IMR-90 (cell line): ENCODE results near the gene ZNF587B.
"Not testable (repeated sequence)": the region's sequence is repeated elsewhere in the genome, so short reads cannot be mapped to it uniquely, and the experiment has no call there.

Experiments
- BHLHE40 ChIP-seq: fragments of 150-350 bp; IDR thresholded peaks from 2 replicates; pipeline ENCODE4 v1.6.1; 2016; ENCODE audit warnings: mild to moderate bottlenecking, low read depth, low read length
- CEBPB ChIP-seq: IDR thresholded peaks from 2 replicates; pipeline ENCODE4 v1.6.1; 2012; ENCODE audit warnings: low read depth, low read length, improper control_type of control experiment
- CHD1 ChIP-seq: IDR thresholded peaks from 2 replicates; pipeline ENCODE4 v1.6.1; 2012; ENCODE audit warnings: low read depth, low read length, improper control_type of control experiment
- CTCF ChIP-seq: conservative IDR thresholded peaks from 2 replicates; pipeline ENCODE4 v1.5.1; 2012; ENCODE audit warnings: mild to moderate bottlenecking, low read depth, low read length, improper control_type of control experiment
- FOS ChIP-seq: fragments of 150-350 bp; IDR thresholded peaks from 2 replicates; pipeline ENCODE4 v1.6.1; 2016; ENCODE audit warnings: low read depth, low read length
- MAFK ChIP-seq: IDR thresholded peaks from 2 replicates; pipeline ENCODE4 v1.6.1; 2012; ENCODE audit warnings: low read depth, low read length, improper control_type of control experiment
- MXI1 ChIP-seq: IDR thresholded peaks from 2 replicates; pipeline ENCODE4 v1.6.1; 2012; ENCODE audit warnings: low read depth, mild to moderate bottlenecking, low read length, moderate library complexity, borderline replicate concordance
- NFE2L2 ChIP-seq: fragments of 150-350 bp; IDR thresholded peaks from 2 replicates; pipeline ENCODE4 v1.6.1; 2016; ENCODE audit warnings: low read depth, mild to moderate bottlenecking, low read length
- POLR2A ChIP-seq: IDR thresholded peaks from 2 replicates; pipeline ENCODE4 v1.6.1; 2012; ENCODE audit warnings: mild to moderate bottlenecking, low read depth, low read length
- RAD21 ChIP-seq: IDR thresholded peaks from 2 replicates; pipeline ENCODE4 v1.6.1; 2012; ENCODE audit warnings: low read length, improper control_type of control experiment
- RCOR1 ChIP-seq: IDR thresholded peaks from 2 replicates; pipeline ENCODE4 v1.6.1; 2012; ENCODE audit warnings: mild to moderate bottlenecking, low read length, improper control_type of control experiment; ENCODE audit not compliant: insufficient replicate concordance
- RFX5 ChIP-seq: IDR thresholded peaks from 2 replicates; pipeline ENCODE4 v1.8.0; 2012; ENCODE audit warnings: low read depth, mild to moderate bottlenecking, low read length, moderate library complexity
- SMC3 ChIP-seq: fragments of 150-350 bp; IDR thresholded peaks from 2 replicates; pipeline ENCODE4 v1.6.1; 2016; ENCODE audit warnings: low read depth, mild to moderate bottlenecking, antibody characterized with exemption, low read length, moderate library complexity
- USF2 ChIP-seq: fragments of 150-350 bp; IDR thresholded peaks from 2 replicates; pipeline ENCODE4 v1.6.1; 2017; ENCODE audit warnings: mild to moderate bottlenecking, antibody characterized with exemption, low read length, low read depth

- TF ChIP-seq POLR2A, CTCF, MXI1, NFE2L2, BHLHE40, RCOR1, FOS, CHD1, USF2, RFX5, RAD21, CEBPB, MAFK, SMC3: not testable (repeated sequence)
Observed at GRCh38 chr19:57890706-57891105, 60.6 kb downstream of the ZNF587B start.
